Measurements from ENCODE around the gene HOATZ.

The HOATZ gene

GRCh38 chr11:111537336-111537860 lies 22.8 kb downstream of the HOATZ start:
- TF ChIP-seq CTCF (IDR thresholded peaks at IDR 0.05; ENCODE audit: low read depth, low read length) = no peak
- DNase-seq (ENCODE audit: extremely low read depth, low read depth) = no peak

- TF ChIP-seq CTCF (IDR thresholded peaks at IDR 0.05; ENCODE audit: low read depth, low read length) = no peak
- DNase-seq (ENCODE audit: extremely low read depth, low read depth) = no peak
Observed at GRCh38 chr11:111538407-111539114, 24.0 kb downstream of the HOATZ start.

- TF ChIP-seq CTCF (IDR thresholded peaks at IDR 0.05; ENCODE audit: low read depth, low read length) = no peak
- DNase-seq (ENCODE audit: extremely low read depth, low read depth) = no peak
Observed at GRCh38 chr11:111539426-111540113, 25.0 kb downstream of the HOATZ start.

- DNase-seq (ENCODE audit: extremely low read depth, low read depth) = no peak
- TF ChIP-seq CTCF (IDR thresholded peaks at IDR 0.05; ENCODE audit: low read depth, low read length) = no peak
Observed at GRCh38 chr11:111540114-111540936, 25.7 kb downstream of the HOATZ start, which contains the start of gene LAYN. LAYN (plus strand) TSS chr11:111540720; CDS start chr11:111540844, 124 bp downstream.

- no peak for TF ChIP-seq CTCF (IDR thresholded peaks at IDR 0.05; ENCODE audit: low read depth, low read length)
- DNase-seq (ENCODE audit: extremely low read depth, low read depth) = no peak
Observed at GRCh38 chr11:111540937-111541253, 26.3 kb downstream of the HOATZ start.

GRCh38 chr11:111541254-111542061 lies 26.9 kb downstream of the HOATZ start:
- DNase-seq (ENCODE audit: extremely low read depth, low read depth) = peak; percentile 74
- no peak for TF ChIP-seq CTCF (IDR thresholded peaks at IDR 0.05; ENCODE audit: low read depth, low read length)

Measured in AG09319 (cell line).